ENCODE data around the gene E4F1. TPM values are rescaled to one million over a fixed set of nuclear protein-coding genes. Genes with fewer than 3 reads are reported as not detected.
A peak's percentile ranks its signal among the peaks of the same experiment; 100 is the strongest.

Gene E4F1
- total and polyA plus RNA-seq, 9 of the 15 experiments (the other 6 are each of a cell fraction or from before 2014, with no cell fraction given) = 0.48 to 94.9 (median 20.4) TPM

- no peaks in the 10 kb centered on the region for H3K9me1 ChIP-seq (ENCODE audit: control insufficient read depth, insufficient read depth, low read length)
- no peaks in the 10 kb centered on the region for H3K9me3 ChIP-seq (replicated peaks; ENCODE audit: control insufficient read depth, insufficient read depth, low read depth, low read length)
- FAIRE-seq (no peak), ATAC-seq (no peak), DNase-seq (ENCODE audit: extremely low read depth in 1 of 4, low spot score in 3 of 4) (no peak)
- WGBS (ENCODE audit: insufficient coverage, low coverage, missing lambda C conversion rate) = 98% methylated on average over 16 of the region's 18 CpGs
- TF ChIP-seq RBFOX2 (IDR thresholded peaks at IDR 0.05; ENCODE audit: low read depth, low read length) (peak; percentile 36; the same call in 1 of the 2 replicates), ZBED1 (IDR thresholded peaks at IDR 0.05) (no peak), POLR2G (IDR thresholded peaks at IDR 0.05; ENCODE audit: low read depth, low read length) (peak; percentile 64)
- peaks cover 46% of the 10 kb centered on the region for H3K79me2 ChIP-seq (ENCODE audit: control insufficient read depth, insufficient read depth, low read length)
- intact Hi-C loops (cut with micrococcal nuclease) = no loop called here
- no peak overlapping the region for H3K4me2 ChIP-seq (ENCODE audit: insufficient read depth, low read length)
- no peaks in the 10 kb centered on the region for H3K27me3 ChIP-seq (ENCODE audit: control insufficient read depth in 2 of 2, insufficient read depth in 2 of 2, low read length in 2 of 2)
- ChIA-PET POLR2A (interaction anchor here (0.7 to 2.7 kb wide), 6 partner anchors 8 to 91 kb away, joined by 3 to 13 read pairs (median 4); partner anchors contain the start of gene TRAF7), CTCF (ENCODE audit: low intra/inter-chr PET ratio) (no interaction called here)
- H3K9ac ChIP-seq (ENCODE audit: insufficient read depth in 1 of 2, low read depth in 2 of 2, low read length in 2 of 2) = peak overlapping the region in 1 of 2 experiments; percentile 74; a peak in 2 of 4 replicates
- H4K20me1 ChIP-seq (replicated peaks; ENCODE audit: control insufficient read depth, insufficient read depth, low read length) = no peaks in the 10 kb centered on the region
- H3K4me3 ChIP-seq = no peak overlapping the region
- no peak overlapping the region for H3K27ac ChIP-seq (ENCODE audit: extremely low read depth, low read depth, low read length)
- in situ Hi-C loops (cut with MboI) = no loop called here
- peaks cover 0 to 47% of the 10 kb centered on the region in 2 experiments; a peak in 2 of 5 replicates for H3K4me1 ChIP-seq (replicated peaks in 1 of 2; ENCODE audit: control insufficient read depth in 2 of 2, insufficient read depth in 2 of 2, low read length in 2 of 2)
- no peak overlapping the region for H2AFZ ChIP-seq (ENCODE audit: low read depth, low read length)
- H3K36me3 ChIP-seq (ENCODE audit: control insufficient read depth, insufficient read depth, low read length) = peaks cover 70% of the 10 kb centered on the region; the same call in 2 of the 3 replicates
- BruUV-seq (replicated peaks) = no TSS peak
Measured at GRCh38 chr16:2246301-2246885, 23.0 kb downstream of the E4F1 start.

DNA sequence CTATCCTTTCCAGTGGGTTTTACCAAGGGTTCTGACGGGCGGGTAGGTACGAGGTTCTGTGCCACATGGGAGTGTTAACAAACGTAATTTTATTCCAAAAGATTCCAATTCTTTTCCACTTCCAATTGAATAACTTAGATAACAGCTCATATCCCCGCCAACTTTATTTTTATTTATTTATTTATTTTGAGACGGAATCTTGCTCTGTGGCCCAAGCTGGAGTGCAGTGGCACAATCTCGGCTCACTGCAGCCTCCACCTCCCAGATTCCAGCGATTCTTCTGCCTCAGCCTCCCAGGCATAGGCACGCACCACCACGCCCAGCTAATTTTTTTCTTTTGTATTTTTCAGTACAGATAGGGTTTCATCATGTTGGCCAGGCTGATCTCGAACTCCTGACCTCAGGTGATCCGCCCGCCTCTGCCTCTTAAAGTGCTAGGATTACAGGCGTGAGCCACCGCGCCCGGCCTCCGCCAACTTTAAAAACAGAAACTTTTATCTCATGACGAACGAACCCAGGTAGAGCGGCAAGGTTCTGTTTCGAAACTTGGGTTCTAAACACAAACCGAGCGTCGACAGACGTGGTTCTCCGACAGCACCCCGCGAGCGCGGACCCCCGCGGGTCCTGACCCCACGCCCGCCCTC is 27.4 kb downstream of the E4F1 start:
- Histone ChIP-seq H3K4me1 (replicated peaks in 1 of 2; ENCODE audit: control insufficient read depth in 2 of 2, insufficient read depth in 2 of 2, low read length in 2 of 2) (peaks cover 8 to 31% of the 10 kb centered on the region in 2 experiments), H4K20me1 (replicated peaks; ENCODE audit: control insufficient read depth, insufficient read depth, low read length) (0 out of 2 replicates have a peak, but pooled peaks cover 3% of the 10 kb centered on the region), H3K36me3 (ENCODE audit: control insufficient read depth, insufficient read depth, low read length) (peaks cover 72% of the 10 kb centered on the region; the same call in 2 of the 3 replicates), H3K9me3 (replicated peaks; ENCODE audit: control insufficient read depth, insufficient read depth, low read depth, low read length) (no peaks in the 10 kb centered on the region), H3K9ac (ENCODE audit: insufficient read depth in 1 of 2, low read depth in 2 of 2, low read length in 2 of 2) (peak overlapping the region; percentile 92 to 99), H3K79me2 (ENCODE audit: control insufficient read depth, insufficient read depth, low read length) (peaks cover 52% of the 10 kb centered on the region), H3K9me1 (ENCODE audit: control insufficient read depth, insufficient read depth, low read length) (no peaks in the 10 kb centered on the region), H3K27ac (ENCODE audit: extremely low read depth, low read depth, low read length) (peak overlapping the region; percentile 97), H3K4me3 (peak overlapping the region; percentile 94), H3K4me2 (ENCODE audit: insufficient read depth, low read length) (peak overlapping the region; percentile 83), H2AFZ (ENCODE audit: low read depth, low read length) (peak overlapping the region; percentile 38; the same call in 1 of the 2 replicates), H3K27me3 (ENCODE audit: control insufficient read depth in 2 of 2, insufficient read depth in 2 of 2, low read length in 2 of 2) (no peaks in the 10 kb centered on the region)
- CTCF ChIA-PET (ENCODE audit: low intra/inter-chr PET ratio) = interaction anchor here (2.4 kb wide), 1 partner anchor 56 kb away, joined by 18 read pairs; no protein-coding TSS in a partner anchor
- peak in 1 of 4 experiments; percentile 61 for DNase-seq (ENCODE audit: extremely low read depth in 1 of 4, low spot score in 3 of 4)
- in situ Hi-C loops (cut with MboI) (no loop called here), intact Hi-C loops (cut with micrococcal nuclease) (loop anchor here (1.0 to 5.0 kb wide), 4 partner anchors 18 to 96 kb away; partner anchors contain the start of genes CASKIN1, E4F1, RNPS1 and TRAF7)
- WGBS (ENCODE audit: insufficient coverage, low coverage, missing lambda C conversion rate) = under 1% methylated on average over 23 of the region's 35 CpGs
- FAIRE-seq = peak; percentile 71
- BruUV-seq (replicated peaks) = TSS peak; percentile 80
- no peak for ATAC-seq
- POLR2A ChIA-PET = interaction anchor here (0.7 to 3.7 kb wide), 16 partner anchors 11 to 215 kb away, joined by 3 to 40 read pairs (median 4); partner anchors contain the start of genes PGP and TRAF7
- TF ChIP-seq ZC3H8 (IDR thresholded peaks at IDR 0.05) = no peak
- no peak for TF ChIP-seq ZBTB7A (IDR thresholded peaks at IDR 0.05; ENCODE audit: borderline replicate concordance, control insufficient read depth, low read depth, low read length)
- no peak for TF ChIP-seq RAD51 (IDR thresholded peaks at IDR 0.05; ENCODE audit: borderline replicate concordance, low read depth)
- TF ChIP-seq JUN (IDR thresholded peaks at IDR 0.05; ENCODE audit: borderline replicate concordance, low read depth, low read length) = no peak
- no peak for TF ChIP-seq JUN (CRISPR knock-in tag; IDR thresholded peaks at IDR 0.05; ENCODE audit: borderline replicate concordance)
- TF ChIP-seq HNRNPLL (IDR thresholded peaks at IDR 0.05; ENCODE audit: low read depth, low read length, poor library complexity, severe bottlenecking) = no peak
- TF ChIP-seq ZNF584 (CRISPR knock-in tag; IDR thresholded peaks at IDR 0.05; ENCODE audit: low read depth) = no peak
- TF ChIP-seq, protein P1, sequence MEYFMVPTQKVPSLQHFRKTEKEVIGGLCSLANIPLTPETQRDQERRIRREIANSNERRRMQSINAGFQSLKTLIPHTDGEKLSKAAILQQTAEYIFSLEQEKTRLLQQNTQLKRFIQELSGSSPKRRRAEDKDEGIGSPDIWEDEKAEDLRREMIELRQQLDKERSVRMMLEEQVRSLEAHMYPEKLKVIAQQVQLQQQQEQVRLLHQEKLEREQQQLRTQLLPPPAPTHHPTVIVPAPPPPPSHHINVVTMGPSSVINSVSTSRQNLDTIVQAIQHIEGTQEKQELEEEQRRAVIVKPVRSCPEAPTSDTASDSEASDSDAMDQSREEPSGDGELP (CRISPR knock-in tag; IDR thresholded peaks at IDR 0.05; ENCODE audit: borderline replicate concordance) = no peak
- TF ChIP-seq, protein P2, sequence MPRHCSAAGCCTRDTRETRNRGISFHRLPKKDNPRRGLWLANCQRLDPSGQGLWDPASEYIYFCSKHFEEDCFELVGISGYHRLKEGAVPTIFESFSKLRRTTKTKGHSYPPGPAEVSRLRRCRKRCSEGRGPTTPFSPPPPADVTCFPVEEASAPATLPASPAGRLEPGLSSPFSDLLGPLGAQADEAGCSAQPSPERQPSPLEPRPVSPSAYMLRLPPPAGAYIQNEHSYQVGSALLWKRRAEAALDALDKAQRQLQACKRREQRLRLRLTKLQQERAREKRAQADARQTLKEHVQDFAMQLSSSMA (CRISPR knock-in tag; IDR thresholded peaks at IDR 0.05) = no peak

Measured in K562 (cell line).